NCI-H345 treated with DMSO at 0.1 percent for 48 hours (cell line): Measurements from ENCODE around the gene PIGQ.

ENCODE experiments used
- DNase-seq: peaks from one replicate; lab custom pipeline; 2025; ENCODE audit not compliant: unreplicated experiment; lab: John Stamatoyannopoulos, UW

Gene PIGQ

GRCh38 chr16:569445-570254 lies at the start of gene PIGQ:
Gene PIGQ (plus strand): TSS chr16:569968. CDS start chr16:574075, 4,107 bp downstream.
- DNase-seq, result peak; percentile 46

- DNase-seq, result no peak
Measured at GRCh38 chr16:520847-521246, 48.9 kb upstream of the PIGQ start.

GRCh38 chr16:521381-522210 lies 48.2 kb upstream of the PIGQ start:
- no peak for DNase-seq

- DNase-seq, result no peak
Measured at GRCh38 chr16:522320-523096, 47.3 kb upstream of the PIGQ start.

- DNase-seq, result no peak
Measured at GRCh38 chr16:523097-523741, 46.5 kb upstream of the PIGQ start.

- DNase-seq, result no peak
Measured at GRCh38 chr16:524274-525040, 45.3 kb upstream of the PIGQ start.

GRCh38 chr16:525123-525519 lies 44.6 kb upstream of the PIGQ start:
- DNase-seq, result no peak

- DNase-seq, result no peak
Measured at GRCh38 chr16:525520-526180, 44.1 kb upstream of the PIGQ start.

GRCh38 chr16:526181-527014 lies 43.4 kb upstream of the PIGQ start:
- no peak for DNase-seq

GRCh38 chr16:527015-527903 lies 42.5 kb upstream of the PIGQ start, which contains the start of gene CAPN15:
Gene CAPN15 (plus strand): TSS chr16:527712. CDS start chr16:546839, 19,127 bp downstream.
- DNase-seq, result peak; percentile 90

- no peak for DNase-seq
Measured at GRCh38 chr16:528111-529011, 41.4 kb upstream of the PIGQ start.

GRCh38 chr16:529012-529575 lies 40.7 kb upstream of the PIGQ start:
- no peak for DNase-seq

GRCh38 chr16:530111-530817 lies 39.5 kb upstream of the PIGQ start:
- no peak for DNase-seq

- DNase-seq, result no peak
Measured at GRCh38 chr16:531494-532125, 38.2 kb upstream of the PIGQ start.
